ENCODE results near the gene UST.

DNA sequence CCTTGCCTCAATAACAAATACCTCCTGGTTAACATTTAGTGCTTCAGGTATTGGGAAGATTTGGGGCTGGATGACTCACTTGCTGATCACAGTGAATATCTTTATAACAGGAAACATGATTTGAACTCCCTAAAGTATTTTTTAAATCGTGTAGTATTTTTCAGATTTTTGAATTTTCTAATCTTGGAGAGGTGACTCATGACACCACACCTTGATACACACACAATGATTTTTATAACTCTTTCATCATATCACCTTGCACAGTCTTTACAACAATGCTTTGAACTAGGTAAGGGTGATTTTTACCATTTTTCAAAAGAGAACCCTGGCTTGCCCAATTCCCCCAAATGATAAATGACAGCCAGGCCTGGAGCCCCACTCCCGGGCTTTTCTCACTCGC lies 273.5 kb downstream of the UST start:
- TF ChIP-seq SUZ12 (IDR thresholded peaks at IDR 0.05), result no peak
- no peak for TF ChIP-seq TARDBP (IDR thresholded peaks at IDR 0.05)
- TF ChIP-seq ELF4 (IDR thresholded peaks at IDR 0.05), result no peak
- TF ChIP-seq CTBP1 (IDR thresholded peaks at IDR 0.05; ENCODE audit: borderline replicate concordance), result no peak
